ENCODE data around the gene PRKN.

PRKN gene

GRCh38 chr6:162198925-162199324, 528.6 kb downstream of the PRKN start:
- no peak for DNase-seq (ENCODE audit: low read depth in 3 of 3, low spot score in 1 of 3)

GRCh38 chr6:162198076-162198475, 529.5 kb downstream of the PRKN start:
- DNase-seq (ENCODE audit: low read depth in 3 of 3, low spot score in 1 of 3): no peak

DNA sequence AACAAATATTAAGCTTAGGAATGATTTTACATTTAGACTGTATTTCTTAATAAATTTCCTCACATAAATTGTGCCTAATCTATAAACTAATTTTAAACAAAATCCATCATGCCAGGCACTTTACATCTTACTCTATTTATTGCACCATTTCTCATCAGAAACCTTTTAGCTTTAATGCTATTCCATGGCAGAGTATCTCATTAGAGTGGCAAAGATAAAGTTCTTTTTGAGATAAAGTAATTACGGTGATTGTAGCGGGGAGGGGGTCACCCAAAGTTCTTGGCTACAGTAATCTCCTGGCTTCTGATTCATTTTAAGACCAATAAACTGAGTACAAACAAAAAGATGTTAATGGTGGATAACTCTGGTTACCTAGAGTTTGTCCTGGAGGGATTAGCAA, 532.1 kb downstream of the PRKN start:
- DNase-seq (ENCODE audit: low read depth in 3 of 3, low spot score in 1 of 3): no peak

DNA sequence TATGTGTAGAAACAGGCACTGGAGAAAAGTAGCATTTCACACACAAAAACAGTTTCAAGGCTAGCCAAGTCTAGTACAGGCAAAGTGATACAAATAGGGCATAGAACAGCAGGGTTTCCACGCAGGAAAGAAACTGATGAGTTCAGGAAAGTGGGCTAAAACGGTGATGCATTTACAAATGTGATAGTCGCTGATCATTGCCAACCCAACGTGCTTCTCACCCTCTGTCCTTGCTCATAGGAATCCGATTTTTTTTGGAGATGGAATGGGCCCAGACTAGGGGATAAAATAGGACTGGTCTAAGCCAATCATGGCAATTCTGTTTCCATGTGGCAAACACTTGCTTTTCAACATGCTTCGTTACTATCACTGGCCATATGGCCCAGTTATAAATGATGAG, 536.6 kb downstream of the PRKN start:
- DNase-seq (ENCODE audit: low read depth in 3 of 3, low spot score in 1 of 3): no peak

DNA sequence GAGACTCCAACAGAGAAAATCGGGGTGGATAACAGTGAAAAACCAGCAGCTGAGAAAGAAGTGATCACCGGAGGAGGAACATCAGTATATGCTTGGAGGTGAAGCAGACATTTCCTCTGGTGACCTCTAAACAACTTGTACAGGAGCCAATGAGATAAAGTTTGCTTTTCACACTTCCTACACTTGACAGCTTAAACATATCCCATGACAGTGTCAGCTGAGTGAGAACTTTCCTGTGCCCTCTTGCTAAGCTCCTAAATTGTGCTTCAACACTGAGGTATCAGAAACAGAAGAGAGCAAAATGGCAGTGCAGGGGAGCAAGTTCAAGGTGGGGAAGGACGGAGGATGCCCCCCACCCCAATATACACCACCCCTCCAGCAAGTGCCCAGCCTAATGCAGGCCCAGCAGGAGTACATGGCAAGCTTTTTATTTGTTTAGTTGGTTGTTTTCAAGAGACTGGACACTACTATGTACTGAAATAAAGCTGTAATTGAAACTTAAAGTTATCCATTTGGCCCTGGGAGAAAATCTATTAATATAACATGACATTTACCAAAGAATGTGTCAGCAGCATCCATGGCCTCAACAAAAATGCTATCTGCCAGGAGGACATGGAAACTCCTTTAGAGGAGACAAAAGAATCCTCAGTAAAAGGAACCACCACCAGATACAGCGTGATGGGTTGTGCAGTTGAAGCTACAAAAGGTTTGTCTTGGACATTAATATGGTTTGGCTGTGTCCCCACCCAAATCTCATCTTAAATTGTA, 540.2 kb downstream of the PRKN start:
- DNase-seq (ENCODE audit: low read depth in 3 of 3, low spot score in 1 of 3): no peak

DNA sequence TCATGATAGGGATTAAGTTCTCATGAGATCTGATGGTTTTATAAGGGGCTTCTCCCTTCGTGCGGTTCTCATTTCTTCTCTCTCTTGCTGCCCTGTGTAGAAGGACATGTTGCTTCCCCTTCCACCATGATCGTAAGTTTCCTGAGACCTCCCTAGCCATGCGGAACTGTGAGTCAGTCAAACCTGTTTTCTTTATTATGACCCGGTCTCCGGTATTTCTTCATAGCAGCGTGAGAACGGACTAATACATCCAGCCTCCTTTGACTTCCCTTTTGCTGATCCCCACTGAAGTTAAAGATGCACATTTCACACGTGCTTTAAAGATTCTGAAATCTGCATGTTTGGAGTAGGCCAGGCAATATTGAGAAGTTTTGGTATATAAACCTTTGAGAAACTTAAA, 543.1 kb downstream of the PRKN start:
- no peak for DNase-seq (ENCODE audit: low read depth in 3 of 3, low spot score in 1 of 3)

DNA sequence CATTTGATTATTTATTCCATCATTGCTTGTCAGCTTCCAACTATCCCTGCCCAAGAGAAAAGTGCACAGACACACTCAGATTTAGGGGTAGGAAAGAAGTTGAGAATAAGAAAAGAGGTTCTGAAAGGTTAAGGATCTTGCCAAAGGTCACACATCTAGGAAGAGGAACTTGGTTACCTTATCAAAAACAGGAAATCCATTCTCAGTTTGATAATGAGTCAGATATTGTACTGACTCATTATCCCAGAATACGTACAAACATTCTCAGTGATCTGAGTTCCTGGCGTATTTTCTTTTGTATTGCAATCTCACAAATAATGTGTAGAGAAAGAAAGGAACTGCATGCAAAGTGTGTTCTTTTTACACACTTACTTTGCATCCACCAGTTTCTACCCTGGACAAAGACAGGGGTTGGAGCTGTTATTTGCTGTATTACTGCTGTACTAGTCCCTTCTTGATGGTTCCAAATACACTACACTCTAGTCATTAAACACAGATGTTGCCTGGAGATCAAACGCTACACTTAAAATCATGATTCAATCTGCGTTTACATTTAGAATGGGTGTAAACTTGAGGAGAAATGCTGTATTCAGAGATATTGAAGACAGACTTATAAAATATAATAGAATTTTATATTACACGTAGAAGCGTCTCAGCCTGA, 545.7 kb downstream of the PRKN start:
- DNase-seq (ENCODE audit: low read depth in 3 of 3, low spot score in 1 of 3): no peak

GRCh38 chr6:162181111-162181510, 546.5 kb downstream of the PRKN start:
- DNase-seq (ENCODE audit: low read depth in 3 of 3, low spot score in 1 of 3): no peak

DNA sequence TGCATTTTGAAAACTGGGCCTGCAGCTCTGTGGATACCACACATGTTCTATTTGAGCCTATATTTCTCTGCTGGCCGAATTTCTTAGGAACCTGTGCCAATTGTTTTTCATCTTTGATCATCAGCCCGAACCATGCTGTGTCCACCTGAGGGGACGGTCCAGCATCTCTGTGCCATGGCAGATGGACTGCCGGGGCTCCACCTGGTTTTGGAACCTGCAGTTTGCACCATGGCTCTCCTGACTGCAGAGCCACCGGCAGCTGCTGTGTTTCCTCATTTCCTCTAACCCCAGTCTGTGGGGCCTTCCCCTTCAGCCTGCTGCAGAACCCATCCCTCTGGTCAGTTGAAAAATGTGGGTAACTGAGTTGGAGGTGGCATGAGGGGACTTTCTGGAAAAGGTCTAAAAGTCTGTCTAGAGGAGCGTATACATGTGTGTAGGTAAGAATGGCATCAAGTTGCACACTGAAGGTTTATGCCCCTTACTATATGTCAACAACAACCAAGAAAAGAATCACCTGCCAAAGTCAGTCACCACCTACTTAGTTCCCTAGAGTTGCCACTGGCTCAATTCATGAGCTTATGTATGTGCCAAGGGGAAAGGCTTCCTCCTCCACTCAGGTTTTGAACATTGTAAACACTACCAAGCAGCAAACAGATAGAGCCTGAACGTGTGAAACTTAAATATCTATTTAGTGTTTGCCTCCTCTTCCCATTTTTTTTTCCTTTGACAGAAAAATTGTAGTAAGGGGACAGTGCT, 548.2 kb downstream of the PRKN start:
- no peak for DNase-seq (ENCODE audit: low read depth in 3 of 3, low spot score in 1 of 3)

GRCh38 chr6:162178666-162179065, 548.9 kb downstream of the PRKN start:
- no peak for DNase-seq (ENCODE audit: low read depth in 3 of 3, low spot score in 1 of 3)

- DNase-seq (ENCODE audit: low read depth in 3 of 3, low spot score in 1 of 3): no peak
Observed at GRCh38 chr6:162178266-162178665, 549.3 kb downstream of the PRKN start.

GRCh38 chr6:162177746-162178145, 549.8 kb downstream of the PRKN start:
- no peak for DNase-seq (ENCODE audit: low read depth in 3 of 3, low spot score in 1 of 3)

DNA sequence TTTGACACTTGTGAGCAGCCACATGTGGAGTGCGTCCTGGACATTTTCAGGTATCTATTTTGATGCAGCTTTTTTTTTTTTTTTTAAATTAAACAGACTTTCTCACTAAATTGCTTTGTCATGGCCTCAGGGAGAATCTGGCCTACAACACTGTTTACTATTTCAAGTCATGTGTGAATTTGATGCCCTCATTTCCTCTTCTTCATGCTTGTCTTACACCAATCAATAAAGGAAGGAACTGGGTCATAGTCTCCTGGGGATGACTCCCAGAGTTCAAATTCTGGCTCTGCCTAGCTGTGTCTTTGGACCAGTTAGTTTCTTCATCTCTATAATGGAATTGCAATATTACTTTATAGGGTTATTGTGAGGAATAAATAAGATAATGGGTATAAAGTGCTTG, 554.1 kb downstream of the PRKN start:
- no peak for DNase-seq (ENCODE audit: low read depth in 3 of 3, low spot score in 1 of 3)

- no peak for DNase-seq (ENCODE audit: low read depth in 3 of 3, low spot score in 1 of 3)
Observed at GRCh38 chr6:162165479-162165878, 562.1 kb downstream of the PRKN start.

GRCh38 chr6:162157167-162157870, 570.2 kb downstream of the PRKN start:
- no peak for DNase-seq (ENCODE audit: low read depth in 3 of 3, low spot score in 1 of 3)

DNA sequence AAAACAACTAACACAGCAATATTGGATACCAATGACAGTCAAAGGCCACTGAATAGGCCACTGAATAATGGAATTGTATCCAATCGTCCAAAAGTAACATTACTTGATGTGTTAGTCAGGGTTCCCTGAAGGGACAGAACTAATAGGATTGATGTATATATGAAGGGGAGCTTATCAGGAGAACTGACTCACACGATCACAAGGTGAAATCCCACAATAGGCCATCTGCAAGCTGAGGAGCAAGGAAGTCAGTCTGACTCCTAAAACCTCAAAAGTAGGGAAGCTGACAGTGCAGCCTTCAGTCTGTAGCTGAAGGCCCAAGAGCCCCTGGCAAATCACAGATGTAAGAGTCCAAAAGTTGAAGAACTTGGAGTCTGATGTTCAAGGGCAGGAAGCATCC, 571.4 kb downstream of the PRKN start:
- no peak for DNase-seq (ENCODE audit: low read depth in 3 of 3, low spot score in 1 of 3)

GRCh38 chr6:162154930-162155329, 572.6 kb downstream of the PRKN start:
- DNase-seq (ENCODE audit: low read depth in 3 of 3, low spot score in 1 of 3): no peak

DNA sequence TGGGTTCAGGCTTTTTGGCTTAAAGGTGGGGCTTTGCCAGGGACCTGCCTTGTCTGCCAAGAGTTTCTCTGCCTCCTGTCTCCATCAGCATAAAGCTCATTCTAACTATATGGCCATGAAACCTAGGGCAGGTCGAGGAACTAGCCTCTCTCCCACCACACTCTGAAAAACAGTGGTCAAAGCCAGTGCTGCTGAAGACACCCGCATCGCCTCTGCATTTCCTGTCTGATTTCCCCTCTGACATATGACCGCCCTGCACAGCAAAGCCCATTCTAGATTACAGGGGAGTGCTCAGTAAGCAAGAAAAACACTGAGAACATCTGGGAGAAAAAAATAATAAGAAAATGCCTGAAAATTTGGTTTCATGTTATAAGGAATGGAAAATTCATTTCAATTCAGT, 573.6 kb downstream of the PRKN start:
- no peak for DNase-seq (ENCODE audit: low read depth in 3 of 3, low spot score in 1 of 3)

DNA sequence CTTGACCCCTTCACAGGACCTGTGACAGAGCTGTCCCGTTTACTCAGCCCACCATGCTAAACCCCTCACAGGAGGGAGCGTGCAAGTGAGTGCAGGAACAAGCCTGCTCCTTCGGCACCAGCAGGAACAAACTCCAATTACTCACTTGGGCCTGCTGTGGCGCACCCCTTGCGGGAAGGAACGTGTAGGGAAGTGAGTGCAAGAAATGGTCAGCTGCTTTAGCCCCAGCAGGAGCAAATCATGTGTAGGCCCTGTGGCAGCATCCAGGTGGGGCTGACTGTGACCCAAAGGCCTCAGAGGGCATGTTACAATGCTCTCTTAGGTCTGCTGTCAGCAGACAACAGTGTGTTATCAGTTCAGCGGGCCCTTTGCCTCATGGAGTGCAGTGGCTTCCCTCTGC, 574.4 kb downstream of the PRKN start:
- no peak for DNase-seq (ENCODE audit: low read depth in 3 of 3, low spot score in 1 of 3)

- DNase-seq (ENCODE audit: low read depth in 3 of 3, low spot score in 1 of 3): no peak
Observed at GRCh38 chr6:162151021-162151665, 576.4 kb downstream of the PRKN start.

GRCh38 chr6:162150295-162150694, 577.3 kb downstream of the PRKN start:
- DNase-seq (ENCODE audit: low read depth in 3 of 3, low spot score in 1 of 3): no peak

Measured in stimulated activated CD4-positive, alpha-beta T cell treated with anti-CD3 and anti-CD28 coated beads, TNF-alpha, amount 100 ng/mL, for 1 hour (primary cell).